ENCODE results near the gene ITGBL1.

- TF ChIP-seq CTCF (IDR thresholded peaks at IDR 0.05) (no peak), POLR2A (IDR thresholded peaks at IDR 0.05) (no peak)
These were observed 82.8 kb downstream of the ITGBL1 start for GRCh38 chr13:101535192-101535746.

Measured in tibial nerve (tissue), 3 donors.